Fibroblast of upper back skin (primary cell): ENCODE data around the gene TBC1D7.

Experiments used
- DNase-seq: peaks from one replicate; pipeline ENCODE4 v3.0.0-alpha.2; 2013

Gene TBC1D7

GRCh38 chr6:13263669-13264068, 64.7 kb downstream of the TBC1D7 start:
- DNase-seq = no peak

- no peak for DNase-seq
These were observed 65.8 kb downstream of the TBC1D7 start for GRCh38 chr6:13262302-13263230.

GRCh38 chr6:13261464-13261994, 66.8 kb downstream of the TBC1D7 start:
- no peak for DNase-seq

GRCh38 chr6:13260831-13261230, 67.5 kb downstream of the TBC1D7 start:
- DNase-seq = no peak

- no peak for DNase-seq
These were observed 68.2 kb downstream of the TBC1D7 start for GRCh38 chr6:13260101-13260598.

- DNase-seq = no peak
These were observed 68.9 kb downstream of the TBC1D7 start for GRCh38 chr6:13259393-13259792.

DNA sequence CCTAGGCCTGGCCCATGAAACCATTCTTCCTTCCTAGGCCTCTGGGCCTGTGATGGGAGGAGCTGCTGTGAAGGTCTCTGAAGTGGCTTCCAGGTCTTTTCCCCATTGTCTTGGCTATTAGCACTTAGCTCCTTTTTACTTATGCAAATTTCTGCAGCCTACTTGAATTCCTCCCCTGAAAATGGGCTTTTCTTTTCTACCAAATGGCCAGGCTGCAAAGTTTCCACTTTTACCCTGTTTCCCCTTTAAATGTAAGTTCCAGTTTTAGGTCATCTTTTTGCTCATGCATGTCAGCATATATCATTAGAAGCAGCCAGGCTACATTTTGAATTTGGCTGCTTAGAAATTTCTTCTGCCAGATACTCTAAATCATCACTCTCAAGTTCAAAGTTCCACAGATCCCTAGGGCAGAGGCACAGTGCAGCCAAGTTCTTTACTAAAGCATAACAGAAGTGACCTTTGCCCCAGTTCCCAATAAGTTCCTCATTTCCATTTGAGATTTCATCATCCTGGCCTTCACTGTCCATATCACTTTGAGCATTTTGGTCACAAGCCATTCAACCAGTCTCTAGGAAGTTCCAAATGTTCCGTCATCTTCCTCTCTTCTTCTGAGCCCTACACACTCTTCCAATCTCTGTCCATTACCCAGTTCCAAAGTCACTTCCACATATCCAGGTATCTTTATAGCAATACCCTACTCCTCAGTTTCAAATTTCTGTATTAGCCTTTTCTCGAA, 71.9 kb downstream of the TBC1D7 start:
- DNase-seq = no peak
